HFF-Myc (cell line): ENCODE results near the gene LMO3.
"Not testable (repeated sequence)": the region's sequence is repeated elsewhere in the genome, so short reads cannot be mapped to it uniquely, and the experiment has no call there.

Source experiments
- DNase-seq: peaks from one replicate; pipeline ENCODE4 v3.0.0-alpha.2; 2011; ENCODE audit warnings: low read depth; ENCODE audit errors: extremely low read depth
- H3K4me3 ChIP-seq: replicated peaks from 2 replicates; pipeline ENCODE4 v1.5.1; 2011; ENCODE audit warnings: low read depth, mild to moderate bottlenecking, control low read depth, low read length
- TF ChIP-seq, protein P1 (sequence below): IDR thresholded peaks from 2 replicates; pipeline ENCODE4 v1.5.1; 2012; ENCODE audit warnings: mild to moderate bottlenecking, low read depth, low read length, control low read depth; ENCODE audit errors: missing control alignments

LMO3 gene

DNA sequence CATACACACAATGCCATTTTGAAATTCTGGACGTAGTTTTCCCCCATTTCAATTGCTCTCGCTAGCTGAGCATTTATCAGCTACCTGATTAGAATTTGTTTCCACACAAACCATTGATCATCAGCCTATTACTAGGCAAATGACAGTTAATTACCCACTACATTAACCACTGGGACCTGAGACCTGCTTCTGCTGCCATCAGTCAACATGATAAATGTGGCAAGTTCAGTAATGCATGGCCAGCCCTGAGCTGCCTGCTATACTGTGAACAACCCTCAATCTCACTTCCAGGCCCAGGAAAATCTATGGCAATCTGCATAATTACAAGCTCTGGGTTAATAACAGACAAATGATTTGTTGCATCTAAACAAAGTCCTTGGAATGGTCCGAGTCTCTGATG lies 43.5 kb downstream of the LMO3 start:
- no peak overlapping the region for H3K4me3 ChIP-seq
- DNase-seq: no peak
- TF ChIP-seq, protein P1, sequence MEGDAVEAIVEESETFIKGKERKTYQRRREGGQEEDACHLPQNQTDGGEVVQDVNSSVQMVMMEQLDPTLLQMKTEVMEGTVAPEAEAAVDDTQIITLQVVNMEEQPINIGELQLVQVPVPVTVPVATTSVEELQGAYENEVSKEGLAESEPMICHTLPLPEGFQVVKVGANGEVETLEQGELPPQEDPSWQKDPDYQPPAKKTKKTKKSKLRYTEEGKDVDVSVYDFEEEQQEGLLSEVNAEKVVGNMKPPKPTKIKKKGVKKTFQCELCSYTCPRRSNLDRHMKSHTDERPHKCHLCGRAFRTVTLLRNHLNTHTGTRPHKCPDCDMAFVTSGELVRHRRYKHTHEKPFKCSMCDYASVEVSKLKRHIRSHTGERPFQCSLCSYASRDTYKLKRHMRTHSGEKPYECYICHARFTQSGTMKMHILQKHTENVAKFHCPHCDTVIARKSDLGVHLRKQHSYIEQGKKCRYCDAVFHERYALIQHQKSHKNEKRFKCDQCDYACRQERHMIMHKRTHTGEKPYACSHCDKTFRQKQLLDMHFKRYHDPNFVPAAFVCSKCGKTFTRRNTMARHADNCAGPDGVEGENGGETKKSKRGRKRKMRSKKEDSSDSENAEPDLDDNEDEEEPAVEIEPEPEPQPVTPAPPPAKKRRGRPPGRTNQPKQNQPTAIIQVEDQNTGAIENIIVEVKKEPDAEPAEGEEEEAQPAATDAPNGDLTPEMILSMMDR: no peak

DNA sequence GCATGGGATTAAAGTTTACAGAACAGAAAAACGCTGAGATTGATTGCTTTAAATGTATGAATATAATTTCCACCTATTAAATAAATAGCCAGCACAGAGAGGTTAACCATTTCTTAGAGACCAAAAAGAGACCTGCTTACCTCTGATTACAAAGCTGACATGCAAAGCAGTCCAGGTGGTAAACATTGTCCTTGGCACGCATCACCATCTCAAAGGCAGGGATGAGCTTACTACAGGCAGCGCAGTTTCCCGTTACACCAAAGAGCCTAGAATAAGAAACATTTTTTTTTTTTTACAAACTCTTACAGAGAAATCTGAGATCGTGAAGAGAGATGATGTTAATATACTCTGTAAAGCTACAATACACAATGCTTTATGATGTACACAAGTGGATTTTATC lies 45.7 kb downstream of the LMO3 start:
- TF ChIP-seq, protein P1: no peak

DNA sequence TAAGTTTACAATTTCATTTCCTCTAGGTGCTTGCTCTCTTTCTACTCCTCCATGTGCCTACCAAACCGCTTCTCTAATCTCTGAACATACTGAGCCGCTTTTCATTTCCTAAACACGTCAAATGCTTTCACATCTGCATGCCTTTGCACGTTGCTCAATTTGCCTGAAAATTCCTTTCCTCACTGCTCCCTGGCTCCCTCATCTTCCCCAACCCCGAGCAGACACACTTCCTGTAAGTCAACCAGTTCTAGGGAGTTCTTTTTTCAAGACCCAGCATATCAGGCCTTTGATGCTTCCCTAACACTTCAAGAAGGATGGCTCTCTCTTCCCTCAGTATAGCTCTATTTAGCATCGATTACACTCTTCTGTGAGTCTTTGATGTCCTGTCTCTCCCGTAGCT lies 50.3 kb downstream of the LMO3 start:
- TF ChIP-seq, protein P1: no peak
- no peak overlapping the region for H3K4me3 ChIP-seq
- no peak for DNase-seq

More for the DNA sequence above, 45.7 kb downstream of the LMO3 start:
- no peak for DNase-seq
- H3K4me3 ChIP-seq: no peak overlapping the region

DNA sequence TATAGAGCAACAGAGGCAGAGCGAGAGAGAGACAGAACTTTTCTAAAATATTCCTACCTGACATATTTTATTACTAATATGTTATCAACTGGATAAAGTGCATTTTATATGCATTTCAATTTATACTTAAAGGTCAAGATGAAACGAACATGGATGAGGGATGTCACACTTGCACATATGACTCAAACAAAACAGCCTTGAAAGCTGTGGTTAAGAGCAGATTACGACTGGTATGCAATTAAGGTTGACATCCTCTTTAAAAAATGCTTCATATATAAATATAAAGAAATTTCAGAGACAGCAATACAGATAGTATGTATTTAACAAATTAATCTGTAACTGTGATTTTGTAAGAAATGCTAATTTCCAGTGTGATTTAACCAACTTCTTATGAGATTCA lies 52.5 kb downstream of the LMO3 start:
- no peak for DNase-seq
- TF ChIP-seq, protein P1: no peak
- no peak overlapping the region for H3K4me3 ChIP-seq

DNA sequence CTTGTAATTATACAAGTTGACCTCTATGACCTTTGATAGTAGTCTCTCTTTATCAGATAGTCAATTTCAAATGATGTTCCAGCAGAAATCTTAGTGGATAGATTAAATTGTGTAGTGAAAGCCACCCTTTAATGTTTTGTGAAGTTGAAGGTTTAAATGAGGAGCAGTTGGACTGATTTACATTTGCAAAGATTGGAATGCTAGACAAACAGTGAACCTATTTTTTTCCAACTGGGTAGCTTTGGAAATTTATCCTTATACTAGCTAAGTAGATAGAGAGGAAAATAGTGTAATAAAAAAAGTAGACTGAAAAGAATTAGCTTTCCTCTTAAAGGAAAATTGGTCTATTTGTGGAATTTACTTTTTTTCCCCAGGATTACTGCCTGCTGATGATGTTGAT lies 53.7 kb downstream of the LMO3 start:
- TF ChIP-seq, protein P1: no peak
- no peak overlapping the region for H3K4me3 ChIP-seq
- no peak for DNase-seq

DNA sequence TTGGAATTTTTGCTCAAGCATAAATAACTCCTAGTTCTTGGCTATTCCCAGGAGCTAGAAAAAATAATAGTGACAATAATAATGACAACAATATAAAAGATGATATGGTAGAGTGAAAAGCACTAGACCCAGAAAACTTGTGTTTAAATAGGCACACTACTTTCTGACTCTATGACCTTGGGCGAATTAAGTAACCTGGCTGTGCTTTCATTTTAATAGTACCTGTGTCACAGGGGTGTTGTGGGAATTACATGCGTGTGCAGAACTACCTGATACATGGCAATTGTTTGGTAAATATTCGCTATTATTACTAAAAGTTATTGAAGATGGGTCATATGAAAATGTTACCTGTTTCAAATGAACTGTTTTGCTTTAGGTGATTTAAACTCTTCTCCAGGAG lies 60.1 kb downstream of the LMO3 start:
- TF ChIP-seq, protein P1: no peak
- DNase-seq: no peak
- H3K4me3 ChIP-seq: no peak overlapping the region

DNA sequence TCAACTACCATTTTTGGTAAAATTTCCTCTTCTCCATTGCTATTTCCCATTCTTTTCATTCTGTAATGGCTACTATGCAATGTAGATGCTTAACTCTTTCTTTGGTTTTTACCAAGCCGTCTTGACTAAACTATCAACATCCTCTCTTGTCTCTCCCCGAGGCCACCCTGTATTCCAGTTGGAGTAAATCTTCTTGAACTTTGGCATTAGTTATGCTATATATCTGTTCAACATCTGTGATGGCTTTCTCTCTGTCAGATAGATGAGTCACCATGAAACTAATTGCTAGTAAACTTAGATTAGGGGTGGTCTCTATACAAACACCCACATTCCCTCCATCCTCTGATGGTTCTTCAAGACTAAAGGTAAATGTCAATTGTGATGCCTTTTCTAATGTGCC lies 63.4 kb downstream of the LMO3 start:
- no peak overlapping the region for H3K4me3 ChIP-seq
- no peak for DNase-seq
- TF ChIP-seq, protein P1: no peak

DNA sequence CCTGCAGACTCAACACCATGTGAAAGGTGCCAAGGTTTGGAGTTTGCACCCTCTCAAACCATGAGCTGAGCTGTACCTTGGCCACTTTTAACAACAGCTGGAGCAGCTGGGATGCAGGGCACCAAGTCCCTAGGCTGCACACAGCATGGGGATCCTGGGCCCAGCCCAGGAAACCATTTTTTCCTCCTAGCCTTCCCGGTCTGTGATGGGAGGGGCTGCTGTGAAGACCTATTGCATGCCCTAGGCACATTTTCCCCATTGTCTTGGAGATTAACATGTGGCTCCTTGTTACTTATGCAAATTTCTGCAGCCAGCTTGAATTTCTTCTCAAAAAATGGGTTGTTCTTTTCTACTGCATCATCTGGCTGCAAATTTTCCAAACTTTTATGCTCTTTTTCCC lies 68.3 kb downstream of the LMO3 start:
- not testable (repeated sequence) for DNase-seq, H3K4me3 ChIP-seq
